CD4-positive, alpha-beta T cell treated with Interleukin-10 for 1 hour (primary cell): ENCODE results near the gene FANCM.
A peak's percentile ranks its signal among the peaks of the same experiment; 100 is the strongest.
"Not testable (repeated sequence)": the region's sequence is repeated elsewhere in the genome, so short reads cannot be mapped to it uniquely, and the experiment has no call there.

Experiments
- DNase-seq: peaks from one replicate; pipeline ENCODE4 v3.0.0-alpha.2; 2020

Gene FANCM

GRCh38 chr14:45140661-45141187, 5.0 kb downstream of the FANCM start:
- DNase-seq, result no peak

GRCh38 chr14:45142083-45142482, 6.4 kb downstream of the FANCM start:
- not testable (repeated sequence) for DNase-seq

- no peak for DNase-seq
Observed at GRCh38 chr14:45144658-45145057, 8.9 kb downstream of the FANCM start.

GRCh38 chr14:45145214-45145613, 9.5 kb downstream of the FANCM start:
- DNase-seq, result no peak

DNA sequence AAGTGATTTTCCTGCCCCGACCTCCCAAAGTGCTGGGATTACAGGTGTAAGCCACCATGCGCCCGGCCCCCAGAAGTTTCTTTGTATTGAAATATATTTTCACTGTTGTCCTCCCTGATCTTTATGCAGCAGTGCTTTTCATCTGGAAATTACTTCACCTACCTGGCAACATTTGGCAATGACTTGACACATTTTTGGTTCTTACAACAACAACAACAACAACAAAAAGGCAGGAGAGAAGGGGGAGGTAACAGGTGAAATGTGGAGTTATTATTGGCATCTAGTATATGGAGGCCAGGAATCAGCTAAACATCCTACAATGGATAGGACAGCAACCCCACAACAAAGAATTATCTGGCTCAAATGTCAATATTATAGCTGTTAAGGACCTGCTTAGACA, 13.9 kb downstream of the FANCM start:
- DNase-seq, result no peak

- no peak for DNase-seq
Observed at GRCh38 chr14:45150386-45150890, 14.7 kb downstream of the FANCM start.

- no peak for DNase-seq
Observed at GRCh38 chr14:45156067-45156466, 20.3 kb downstream of the FANCM start.

GRCh38 chr14:45169906-45170305, 34.2 kb downstream of the FANCM start:
- DNase-seq, result no peak

DNA sequence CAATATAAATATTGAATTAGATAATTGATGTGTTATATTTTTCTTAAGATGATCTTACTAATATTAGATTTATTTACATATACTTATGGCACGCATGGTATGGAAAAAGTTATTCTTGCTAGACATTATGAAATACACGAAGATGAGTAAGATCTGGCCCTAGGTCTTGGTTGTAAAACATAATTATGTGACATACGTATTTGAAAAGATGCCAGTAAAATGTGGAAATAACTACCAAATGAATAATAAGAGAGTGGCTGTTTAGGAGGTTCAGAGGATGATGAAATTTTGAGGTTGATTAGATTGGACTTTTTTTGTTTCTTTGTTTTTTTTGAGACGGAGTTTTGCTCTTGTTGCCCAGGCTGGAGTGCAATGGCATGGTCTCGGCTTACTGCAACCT, 41.3 kb downstream of the FANCM start:
- DNase-seq, result no peak

- no peak for DNase-seq
Observed at GRCh38 chr14:45181329-45181728, 45.6 kb downstream of the FANCM start.

GRCh38 chr14:45181806-45182205, 46.1 kb downstream of the FANCM start:
- no peak for DNase-seq

- DNase-seq, result no peak
Observed at GRCh38 chr14:45185100-45185814, 49.5 kb downstream of the FANCM start.

- DNase-seq, result no peak
Observed at GRCh38 chr14:45194964-45195363, 59.2 kb downstream of the FANCM start.

- DNase-seq, result no peak
Observed at GRCh38 chr14:45198551-45198950, 62.8 kb downstream of the FANCM start.

DNA sequence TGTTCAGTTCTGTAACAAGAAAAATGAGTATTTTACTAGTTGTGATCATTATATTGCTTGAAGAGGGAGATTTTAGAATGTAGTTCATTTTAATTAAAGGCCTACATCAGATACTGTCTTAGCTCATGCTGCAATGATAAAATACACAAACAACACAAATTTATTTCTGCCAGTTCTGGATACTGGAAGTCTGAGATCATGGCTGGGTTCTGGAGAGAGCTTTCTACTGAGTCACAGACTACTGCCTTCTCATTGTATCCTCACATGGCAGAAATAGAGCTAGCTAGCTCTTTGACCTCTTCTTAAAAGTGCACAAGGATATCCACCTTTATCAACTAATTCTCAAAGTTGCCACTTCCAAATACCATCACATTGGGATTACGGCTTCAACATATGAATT, 63.5 kb downstream of the FANCM start:
- no peak for DNase-seq

DNA sequence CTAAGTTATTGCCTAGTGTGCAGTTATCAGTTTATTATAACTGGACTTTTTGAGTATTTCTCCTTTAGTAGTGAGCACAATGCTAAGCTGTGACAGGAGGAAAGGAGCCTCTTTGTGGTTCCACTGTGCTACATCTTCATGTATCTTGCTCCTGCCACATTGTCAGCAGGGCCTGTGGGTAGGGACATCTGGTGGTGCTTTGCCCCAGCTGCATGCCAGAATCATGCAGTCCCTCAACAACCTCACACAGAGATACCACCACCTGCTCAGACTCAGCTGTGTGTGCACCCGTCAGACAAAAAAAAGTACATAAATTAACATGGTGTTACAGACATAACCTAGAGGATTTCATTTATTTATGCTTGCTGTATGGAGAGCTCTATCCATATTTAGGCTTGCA, 66.2 kb downstream of the FANCM start:
- DNase-seq, result peak; percentile 12

DNA sequence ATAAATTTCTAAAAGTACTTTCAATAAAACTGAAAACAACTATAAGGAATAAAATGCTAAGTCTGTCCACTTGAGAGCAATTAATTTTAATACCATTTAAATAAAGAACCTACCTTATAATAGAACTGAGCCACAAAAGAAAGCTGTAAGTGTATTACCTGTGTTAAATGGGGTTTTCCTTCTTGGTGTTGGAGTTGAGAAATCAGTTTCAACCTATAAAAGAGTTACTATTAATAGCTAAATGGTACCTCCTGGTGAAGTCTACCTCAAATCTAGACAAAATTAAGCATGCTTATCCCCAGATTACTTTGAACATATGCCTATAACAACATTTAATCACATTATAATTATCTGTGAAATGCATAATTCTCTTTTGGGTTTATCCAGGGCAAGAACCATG, 68.5 kb downstream of the FANCM start:
- no peak for DNase-seq

- no peak for DNase-seq
Observed at GRCh38 chr14:45210159-45210558, 74.4 kb downstream of the FANCM start.

DNA sequence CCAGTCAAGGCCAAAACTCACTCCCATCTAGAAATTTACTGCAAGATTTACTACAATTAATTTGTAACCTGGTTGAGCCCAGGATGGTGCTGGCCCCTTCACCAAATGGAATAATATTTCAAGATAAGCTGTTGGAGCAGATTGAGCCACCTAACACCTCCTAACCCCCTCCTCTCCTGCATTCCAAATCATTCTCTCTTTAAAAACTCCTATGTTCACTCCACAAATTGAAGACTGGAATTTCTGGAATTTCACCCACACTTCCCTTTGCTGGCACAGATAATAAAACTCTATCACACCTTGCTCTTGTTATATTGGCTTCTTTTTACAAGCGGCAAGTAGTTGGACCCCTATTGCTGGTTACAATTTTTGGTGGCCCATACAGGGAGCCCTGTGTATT, 75.6 kb downstream of the FANCM start:
- DNase-seq, result no peak

GRCh38 chr14:45212231-45212630, 76.5 kb downstream of the FANCM start:
- DNase-seq, result no peak

DNA sequence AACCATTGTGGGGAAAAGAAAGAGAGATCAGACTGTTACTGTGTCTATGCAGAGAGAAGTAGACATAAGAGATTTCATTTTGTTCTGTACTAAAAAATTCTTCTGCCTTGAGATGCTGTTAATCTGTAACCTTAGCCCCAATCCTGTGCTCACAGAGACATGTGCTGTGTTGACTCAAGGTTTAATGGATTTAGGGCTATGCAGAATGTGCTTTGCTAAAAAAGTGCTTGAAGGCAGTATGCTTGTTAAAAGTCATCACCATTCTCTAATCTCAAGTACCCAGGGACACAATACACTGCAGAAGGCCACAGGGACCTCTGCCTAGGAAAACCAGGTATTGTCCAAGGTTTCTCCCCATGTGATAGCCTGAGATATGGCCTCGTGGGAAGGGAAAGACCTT, 78.0 kb downstream of the FANCM start:
- DNase-seq, result not testable (repeated sequence)

- not testable (repeated sequence) for DNase-seq
Observed at GRCh38 chr14:45214341-45214740, 78.6 kb downstream of the FANCM start.

- no peak for DNase-seq
Observed at GRCh38 chr14:45222485-45223262, 86.9 kb downstream of the FANCM start.

GRCh38 chr14:45227566-45227965, 91.8 kb downstream of the FANCM start:
- no peak for DNase-seq
